HG03025 (cell line): ENCODE results near the gene QKI.
"Not testable (repeated sequence)": the region's sequence is repeated elsewhere in the genome, so short reads cannot be mapped to it uniquely, and the experiment has no call there.

ENCODE experiments used
- ATAC-seq: cut with Tn5 transposase; IDR thresholded peaks from one replicate; pipeline ENCODE4 v1.9.1; 2021; ENCODE audit warnings: mild to moderate bottlenecking, moderate library complexity; ENCODE audit not compliant: unreplicated experiment, low FRiP score

The QKI gene

GRCh38 chr6:163470611-163471010, 56.1 kb downstream of the QKI start:
- ATAC-seq: no peak

GRCh38 chr6:163474581-163474980, 60.1 kb downstream of the QKI start:
- no peak for ATAC-seq

DNA sequence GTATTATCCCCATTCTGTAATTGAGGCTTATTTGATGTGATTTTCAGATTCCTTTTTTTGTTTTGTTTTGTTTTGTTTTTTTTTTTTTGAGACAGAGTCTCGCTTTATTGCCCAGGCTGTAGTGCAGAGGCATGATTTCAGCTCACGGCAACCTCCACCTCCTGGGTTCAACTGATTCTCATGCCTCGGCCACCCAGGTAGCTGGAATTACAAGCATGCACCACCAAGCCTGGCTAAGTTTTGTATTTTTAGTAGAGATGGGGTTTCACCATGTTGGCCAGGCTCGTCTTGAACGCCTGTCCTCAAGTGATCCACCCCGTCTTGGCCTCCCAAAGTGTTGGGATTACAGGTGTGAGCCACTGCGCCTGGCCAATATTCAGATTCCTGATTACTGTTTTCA, 62.4 kb downstream of the QKI start:
- not testable (repeated sequence) for ATAC-seq

GRCh38 chr6:163483107-163483506, 68.6 kb downstream of the QKI start:
- no peak for ATAC-seq

- ATAC-seq: no peak
Observed at GRCh38 chr6:163485388-163485851, 70.9 kb downstream of the QKI start.

- ATAC-seq: no peak
Observed at GRCh38 chr6:163486821-163487220, 72.3 kb downstream of the QKI start.

DNA sequence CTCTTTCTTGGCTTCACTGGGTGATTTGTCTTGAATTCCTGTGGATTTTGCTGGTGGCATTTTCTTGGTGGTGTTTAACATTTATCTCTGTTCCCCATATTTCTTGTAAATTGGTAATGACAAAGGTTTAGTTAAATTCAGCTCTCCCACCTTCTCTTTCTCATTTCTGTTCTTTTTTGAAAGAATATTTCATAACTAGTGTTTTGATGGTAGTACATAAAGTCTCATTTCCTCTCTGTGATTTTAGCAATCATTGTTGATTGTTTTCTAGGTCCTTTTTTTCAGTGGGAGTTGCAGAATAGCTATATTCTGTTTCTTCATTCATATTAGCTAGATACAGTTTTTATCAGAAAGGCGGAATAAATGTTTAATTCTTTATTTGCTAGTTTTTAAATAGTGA, 73.1 kb downstream of the QKI start:
- no peak for ATAC-seq

DNA sequence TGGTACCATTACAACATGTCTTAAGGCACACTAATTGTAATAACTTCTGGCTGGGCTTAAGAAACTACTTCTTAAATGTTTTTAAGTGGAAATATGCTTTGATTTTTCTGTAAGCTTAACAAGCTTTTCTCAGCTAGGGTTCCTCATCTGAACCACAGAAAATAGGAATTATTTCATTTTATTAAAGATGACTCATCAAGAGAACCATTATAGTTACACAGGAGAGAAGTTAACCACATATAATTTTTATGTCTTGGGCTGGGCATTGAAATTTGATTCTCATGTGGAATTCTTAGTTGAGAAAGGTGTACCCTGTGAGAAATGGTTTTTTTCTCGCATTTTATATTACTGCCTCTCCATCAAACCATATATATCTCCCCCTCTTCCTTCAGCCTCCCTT, 75.1 kb downstream of the QKI start:
- no peak for ATAC-seq

- ATAC-seq: no peak
Observed at GRCh38 chr6:163490826-163491577, 76.5 kb downstream of the QKI start.

DNA sequence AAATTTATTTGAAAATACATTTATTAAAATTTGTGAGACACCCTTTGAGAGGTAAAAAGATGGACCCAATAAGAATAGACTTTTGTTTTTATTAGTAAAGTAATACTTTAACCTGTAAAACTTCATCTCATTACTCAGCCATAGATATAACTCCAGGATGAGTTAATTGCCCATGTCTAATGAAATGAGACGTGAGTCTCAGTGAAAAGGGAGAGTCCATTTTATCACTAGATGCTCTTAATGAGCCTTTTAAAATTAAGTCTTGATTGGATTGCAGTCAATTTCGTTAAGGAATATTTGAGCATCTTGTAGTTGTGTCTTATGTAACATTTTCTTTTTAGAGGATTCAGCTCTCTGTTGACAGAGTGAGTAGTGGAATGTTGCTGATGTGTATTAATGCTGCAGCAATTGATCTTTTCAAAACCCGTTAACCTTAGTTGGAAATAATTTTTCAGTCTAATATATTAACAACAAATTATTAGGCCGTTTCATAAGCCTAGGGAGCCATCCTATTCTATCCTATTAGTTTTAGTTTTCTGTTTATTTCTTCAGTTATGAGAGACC, 77.3 kb downstream of the QKI start:
- no peak for ATAC-seq

DNA sequence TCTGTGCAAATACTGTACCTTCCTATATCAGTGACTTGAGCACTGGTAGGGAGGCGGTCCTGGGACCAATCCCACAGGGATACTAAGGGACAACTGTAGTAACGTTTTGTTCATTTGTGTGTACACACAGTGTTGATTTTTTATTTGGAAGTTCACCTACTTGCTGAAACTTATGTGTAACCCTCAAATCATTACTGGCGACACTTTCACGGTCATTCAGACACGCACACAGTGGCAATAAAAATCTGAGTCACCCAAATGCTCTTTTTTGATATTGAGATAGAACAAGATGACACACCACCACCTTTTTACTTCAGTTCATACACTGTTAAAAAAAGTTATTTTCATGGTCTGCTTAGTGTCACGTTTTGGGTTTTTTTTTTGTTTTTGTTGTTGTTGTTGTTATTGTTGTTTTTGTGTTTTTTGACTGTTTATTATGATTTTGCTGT, 79.8 kb downstream of the QKI start:
- no peak for ATAC-seq

DNA sequence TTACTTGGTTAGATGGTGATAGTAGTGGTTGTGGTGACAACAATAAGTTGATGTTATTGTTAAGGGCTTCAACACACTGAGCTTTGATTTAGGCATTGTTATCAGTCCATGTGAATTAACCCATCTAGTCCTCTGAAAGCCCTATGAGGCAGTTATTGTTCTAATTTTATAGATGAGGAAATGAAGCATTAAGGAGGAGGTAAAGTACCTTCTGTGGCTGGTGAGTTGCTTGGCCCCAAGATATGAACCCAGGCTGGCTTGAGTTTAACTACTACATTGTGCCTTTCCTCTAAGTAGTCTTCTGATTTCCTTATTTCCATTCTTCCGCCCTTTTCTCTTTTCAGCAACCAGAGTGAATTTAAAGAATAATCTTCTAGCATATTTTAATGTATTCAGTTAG, 81.7 kb downstream of the QKI start:
- no peak for ATAC-seq

- ATAC-seq: no peak
Observed at GRCh38 chr6:163500105-163500504, 85.6 kb downstream of the QKI start.

DNA sequence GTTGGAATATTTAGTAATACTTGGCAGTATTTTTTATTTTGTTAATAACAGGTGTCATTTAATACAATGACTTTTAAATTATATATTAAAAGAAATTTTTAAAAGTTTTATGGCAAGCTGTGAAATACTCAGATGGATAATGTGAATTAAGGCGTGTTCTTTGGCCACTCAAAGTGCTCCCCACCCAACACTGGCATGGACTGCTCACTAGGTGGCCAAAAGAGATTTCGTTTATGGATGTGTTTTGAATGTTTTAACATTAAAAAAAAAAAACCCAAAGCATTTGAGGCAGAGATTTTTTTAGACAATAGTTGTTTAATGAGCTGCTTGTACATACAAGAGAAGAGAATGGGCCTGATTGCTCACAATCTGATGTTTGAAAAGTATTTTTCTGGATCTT, 86.5 kb downstream of the QKI start:
- ATAC-seq: no peak

GRCh38 chr6:163501439-163501838, 86.9 kb downstream of the QKI start:
- no peak for ATAC-seq

DNA sequence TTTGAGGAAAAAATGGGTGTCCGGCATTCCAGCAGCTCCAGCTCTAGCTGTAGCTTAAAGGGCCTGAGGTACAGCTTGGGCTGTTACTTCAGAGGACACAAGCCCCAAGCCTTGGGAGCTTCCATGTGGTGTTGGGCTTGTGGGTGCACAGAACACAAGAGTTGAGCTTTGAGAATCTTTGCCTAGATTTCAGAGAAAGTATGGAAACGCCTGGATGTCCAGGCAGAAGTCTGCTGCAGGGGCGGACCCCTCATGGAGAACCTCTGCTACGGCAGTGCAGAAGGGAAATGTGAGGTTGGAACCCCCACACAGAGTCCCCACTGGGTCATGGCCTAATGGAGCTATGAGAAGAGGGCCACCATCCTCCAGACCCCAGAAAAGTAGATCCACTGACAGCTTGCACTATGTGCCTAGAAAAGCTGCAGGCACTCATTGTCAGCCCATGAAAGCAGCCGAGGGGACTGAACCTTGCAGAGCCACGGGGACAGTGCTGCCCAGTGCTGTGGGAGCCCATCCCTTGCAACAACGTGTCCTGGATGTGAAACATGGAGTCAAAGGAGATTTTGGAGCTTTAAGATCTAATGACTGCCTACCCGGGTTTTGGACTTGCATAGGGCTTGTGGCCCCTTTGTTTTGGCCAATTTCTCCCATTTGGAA, 90.6 kb downstream of the QKI start:
- no peak for ATAC-seq

DNA sequence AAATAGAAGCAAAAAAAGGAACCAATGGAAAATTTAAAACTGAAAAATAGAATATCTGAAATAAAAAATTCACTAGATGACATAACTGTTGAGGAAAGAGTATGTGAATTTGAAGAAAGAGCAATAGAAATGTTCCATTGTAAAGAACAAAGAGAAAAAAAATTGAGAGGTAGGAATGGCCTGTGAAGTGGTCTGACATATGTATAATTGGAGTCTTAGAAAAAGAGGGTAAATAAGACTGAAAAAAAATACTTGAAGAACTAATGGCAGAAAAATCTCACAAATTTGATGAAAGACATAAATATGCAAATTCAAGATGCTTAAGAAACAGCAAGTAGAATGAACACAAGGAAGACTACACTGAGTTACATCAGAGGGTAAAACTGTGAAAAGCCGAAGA, 93.4 kb downstream of the QKI start:
- no peak for ATAC-seq

DNA sequence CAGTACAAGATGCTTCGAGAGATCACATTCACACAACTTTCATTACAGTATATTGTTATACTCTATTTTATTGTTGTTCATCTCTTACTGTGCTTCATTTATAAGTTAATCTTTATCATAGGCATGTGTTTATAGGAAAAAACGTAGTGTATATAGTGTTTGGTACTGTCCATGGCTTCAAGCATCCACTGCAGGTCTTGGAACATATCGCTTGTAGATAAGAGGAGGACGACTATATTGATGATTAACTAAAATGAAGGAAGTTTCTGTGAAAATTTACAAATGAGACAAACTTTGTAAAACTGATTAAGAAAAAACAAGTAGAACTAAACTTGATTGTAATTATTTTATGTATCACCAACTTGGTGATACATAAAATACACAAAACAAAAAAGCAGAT, 98.5 kb downstream of the QKI start:
- no peak for ATAC-seq

DNA sequence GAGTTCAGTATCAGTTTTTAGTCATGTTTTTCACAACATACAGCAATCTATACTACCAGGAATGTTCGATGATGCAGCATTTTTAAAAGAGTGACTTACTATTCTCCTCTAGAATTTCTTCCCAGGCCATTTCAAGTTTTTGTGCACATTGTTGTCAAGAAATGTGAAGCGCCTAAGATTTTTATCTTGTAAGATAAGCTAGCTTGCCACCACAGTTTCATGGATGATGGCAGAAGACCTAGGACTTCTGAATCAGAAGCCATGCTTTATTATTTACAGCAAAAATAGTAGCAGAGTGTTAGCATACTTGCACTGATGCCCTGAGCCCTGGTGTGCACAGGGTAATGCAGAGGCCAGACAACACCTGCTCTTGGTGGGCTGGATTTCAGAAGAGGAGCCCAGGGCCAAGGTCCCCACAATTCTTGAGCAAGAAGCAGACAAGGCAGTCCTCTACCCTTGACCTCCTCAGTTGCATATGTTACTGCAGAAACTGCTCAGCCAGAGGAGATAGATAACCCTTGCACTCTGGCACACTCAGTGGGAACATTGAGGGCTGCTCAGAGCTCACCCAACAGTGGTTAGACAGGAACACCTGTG, 99.2 kb downstream of the QKI start:
- no peak for ATAC-seq

DNA sequence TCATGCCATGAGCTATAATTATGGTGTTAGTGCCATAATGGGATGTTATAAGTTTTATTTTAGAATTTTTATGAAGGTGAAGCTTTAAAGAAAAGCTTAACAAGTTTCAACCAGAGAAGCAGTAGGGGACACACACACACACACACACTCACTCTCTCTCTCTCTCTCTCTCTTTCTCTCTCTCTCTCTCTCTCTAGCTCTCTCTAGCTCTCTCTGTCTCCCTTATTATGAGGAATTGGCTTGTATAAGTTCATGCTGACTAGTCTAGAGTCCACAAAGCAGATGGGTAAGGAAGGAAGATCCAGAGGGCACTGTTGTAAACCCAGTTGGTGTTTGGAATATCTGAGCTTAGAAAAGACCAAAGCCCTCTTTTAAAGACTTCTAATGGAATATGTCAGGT, 102.4 kb downstream of the QKI start:
- no peak for ATAC-seq

GRCh38 chr6:163520956-163521355, 106.4 kb downstream of the QKI start:
- no peak for ATAC-seq
